ENCODE data around the gene BTBD10. TPM values are rescaled to one million over a fixed set of nuclear protein-coding genes. Genes with fewer than 3 reads are reported as not detected.
A peak's percentile ranks its signal among the peaks of the same experiment; 100 is the strongest.

The BTBD10 gene
- total RNA-seq, 1 experiment from 2014 or later: 30.2 TPM

DNA sequence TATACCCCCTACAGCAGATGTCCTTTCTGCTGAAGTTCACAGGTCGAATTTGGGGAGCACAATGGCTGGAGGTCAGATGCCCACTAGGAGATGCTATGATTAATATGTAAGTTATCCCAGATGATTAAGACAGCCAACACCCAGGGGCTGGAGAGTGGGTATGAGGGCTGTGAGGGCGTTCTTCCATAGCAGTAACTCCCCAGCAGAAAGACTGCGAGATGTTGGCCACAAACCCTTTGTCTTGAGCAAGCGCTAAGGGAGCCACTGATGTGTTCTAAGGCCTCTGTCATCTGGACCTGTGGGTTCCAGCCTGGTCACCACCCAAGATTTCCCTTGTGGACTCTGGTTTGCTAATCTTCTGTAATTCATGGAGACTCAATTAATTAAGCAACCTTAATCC is 107.8 kb downstream of the BTBD10 start:
- Histone ChIP-seq H3K27ac (ENCODE audit: low read length) (no peak overlapping the region), H3K4me3 (ENCODE audit: low read length) (no peak overlapping the region), H3K9me3 (ENCODE audit: low read length) (no peaks in the 10 kb centered on the region), H3K27me3 (ENCODE audit: low read length) (no peaks in the 10 kb centered on the region), H3K79me2 (ENCODE audit: low read length) (no peaks in the 10 kb centered on the region), H2AFZ (ENCODE audit: low read length) (no peak overlapping the region), H3K36me3 (ENCODE audit: low read depth, low read length) (no peaks in the 10 kb centered on the region), H3K4me2 (ENCODE audit: low read length) (no peak overlapping the region), H3K9ac (ENCODE audit: low read length) (no peak overlapping the region), H3F3A (ENCODE audit: low read length, unreplicated experiment) (no peaks in the 10 kb centered on the region), H4K20me1 (ENCODE audit: low read length) (no peaks in the 10 kb centered on the region), H3K9me2 (replicated peaks; ENCODE audit: low read length) (no peaks in the 10 kb centered on the region), H3K4me1 (ENCODE audit: insufficient read depth, low read length) (no peaks in the 10 kb centered on the region)
- no peak for ATAC-seq
- TF ChIP-seq EZH2phosphoT487 (IDR thresholded peaks at IDR 0.05; ENCODE audit: borderline replicate concordance, low read length) (no peak), EZH2 (IDR thresholded peaks at IDR 0.05; ENCODE audit: low read length, unreplicated experiment) (no peak)
- TF ChIP-seq, protein P1, sequence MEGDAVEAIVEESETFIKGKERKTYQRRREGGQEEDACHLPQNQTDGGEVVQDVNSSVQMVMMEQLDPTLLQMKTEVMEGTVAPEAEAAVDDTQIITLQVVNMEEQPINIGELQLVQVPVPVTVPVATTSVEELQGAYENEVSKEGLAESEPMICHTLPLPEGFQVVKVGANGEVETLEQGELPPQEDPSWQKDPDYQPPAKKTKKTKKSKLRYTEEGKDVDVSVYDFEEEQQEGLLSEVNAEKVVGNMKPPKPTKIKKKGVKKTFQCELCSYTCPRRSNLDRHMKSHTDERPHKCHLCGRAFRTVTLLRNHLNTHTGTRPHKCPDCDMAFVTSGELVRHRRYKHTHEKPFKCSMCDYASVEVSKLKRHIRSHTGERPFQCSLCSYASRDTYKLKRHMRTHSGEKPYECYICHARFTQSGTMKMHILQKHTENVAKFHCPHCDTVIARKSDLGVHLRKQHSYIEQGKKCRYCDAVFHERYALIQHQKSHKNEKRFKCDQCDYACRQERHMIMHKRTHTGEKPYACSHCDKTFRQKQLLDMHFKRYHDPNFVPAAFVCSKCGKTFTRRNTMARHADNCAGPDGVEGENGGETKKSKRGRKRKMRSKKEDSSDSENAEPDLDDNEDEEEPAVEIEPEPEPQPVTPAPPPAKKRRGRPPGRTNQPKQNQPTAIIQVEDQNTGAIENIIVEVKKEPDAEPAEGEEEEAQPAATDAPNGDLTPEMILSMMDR (conservative IDR thresholded peaks at IDR 0.05; ENCODE audit: low read depth, low read length): no peak
- no peak for DNase-seq
- intact Hi-C loops (cut with micrococcal nuclease): no loop called here
- CTCF ChIA-PET: no interaction called here
- BruUV-seq (replicated peaks): no TSS peak
- POLR2A ChIA-PET (ENCODE audit: unreplicated experiment): no interaction called here

DNA sequence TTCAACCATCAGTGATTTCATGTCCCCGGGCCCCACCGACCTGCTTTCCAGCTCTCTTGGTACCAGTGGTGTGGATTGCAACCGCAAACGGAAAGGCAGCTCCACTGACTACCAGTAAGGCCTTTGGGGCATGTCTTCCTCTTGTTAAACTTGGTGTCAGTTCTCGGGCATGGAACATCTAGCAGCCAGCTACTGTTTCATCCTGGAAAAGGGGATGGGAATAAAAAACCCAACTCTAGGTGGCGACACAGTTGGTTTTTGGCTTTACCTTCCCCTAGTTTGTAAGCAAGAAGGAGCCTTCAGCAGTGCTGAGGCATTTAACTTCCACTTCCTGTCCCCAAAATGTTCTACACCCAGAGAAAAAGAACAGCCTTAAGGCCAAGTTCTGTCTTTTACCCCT is 108.7 kb downstream of the BTBD10 start:
- CTCF ChIA-PET: no interaction called here
- TF ChIP-seq, protein P1 (conservative IDR thresholded peaks at IDR 0.05; ENCODE audit: low read depth, low read length): peak; percentile 60
- no peak for TF ChIP-seq EZH2phosphoT487 (IDR thresholded peaks at IDR 0.05; ENCODE audit: borderline replicate concordance, low read length)
- H3K79me2 ChIP-seq (ENCODE audit: low read length): no peaks in the 10 kb centered on the region
- H2AFZ ChIP-seq (ENCODE audit: low read length): no peak overlapping the region
- no peaks in the 10 kb centered on the region for H3K9me3 ChIP-seq (ENCODE audit: low read length)
- no peaks in the 10 kb centered on the region for H3F3A ChIP-seq (ENCODE audit: low read length, unreplicated experiment)
- POLR2A ChIA-PET (ENCODE audit: unreplicated experiment): no interaction called here
- H4K20me1 ChIP-seq (ENCODE audit: low read length): no peaks in the 10 kb centered on the region
- no peak for ATAC-seq
- H3K4me3 ChIP-seq (ENCODE audit: low read length): no peak overlapping the region
- no peak overlapping the region for H3K27ac ChIP-seq (ENCODE audit: low read length)
- no peaks in the 10 kb centered on the region for H3K27me3 ChIP-seq (ENCODE audit: low read length)
- no peak overlapping the region for H3K4me2 ChIP-seq (ENCODE audit: low read length)
- H3K4me1 ChIP-seq (ENCODE audit: insufficient read depth, low read length): no peaks in the 10 kb centered on the region
- intact Hi-C loops (cut with micrococcal nuclease): no loop called here
- H3K36me3 ChIP-seq (ENCODE audit: low read depth, low read length): no peaks in the 10 kb centered on the region
- no TSS peak for BruUV-seq (replicated peaks)
- peak; percentile 40 for DNase-seq
- no peaks in the 10 kb centered on the region for H3K9me2 ChIP-seq (replicated peaks; ENCODE audit: low read length)
- no peak overlapping the region for H3K9ac ChIP-seq (ENCODE audit: low read length)

- ATAC-seq (no peak), DNase-seq (no peak)
- no peak overlapping the region for H3K9ac ChIP-seq (ENCODE audit: low read length)
- no peak overlapping the region for H3K27ac ChIP-seq (ENCODE audit: low read length)
- TF ChIP-seq, protein P1 (conservative IDR thresholded peaks at IDR 0.05; ENCODE audit: low read depth, low read length): no peak
- TF ChIP-seq EZH2 (IDR thresholded peaks at IDR 0.05; ENCODE audit: low read length, unreplicated experiment): no peak
- TF ChIP-seq EZH2phosphoT487 (IDR thresholded peaks at IDR 0.05; ENCODE audit: borderline replicate concordance, low read length): no peak
- H3K4me3 ChIP-seq (ENCODE audit: low read length): no peak overlapping the region
- CTCF ChIA-PET: no interaction called here
- H3K36me3 ChIP-seq (ENCODE audit: low read depth, low read length): no peaks in the 10 kb centered on the region
- intact Hi-C loops (cut with micrococcal nuclease): no loop called here
- no peaks in the 10 kb centered on the region for H3F3A ChIP-seq (ENCODE audit: low read length, unreplicated experiment)
- H3K9me2 ChIP-seq (replicated peaks; ENCODE audit: low read length): no peaks in the 10 kb centered on the region
- H4K20me1 ChIP-seq (ENCODE audit: low read length): no peaks in the 10 kb centered on the region
- H3K4me1 ChIP-seq (ENCODE audit: insufficient read depth, low read length): no peaks in the 10 kb centered on the region
- H2AFZ ChIP-seq (ENCODE audit: low read length): no peak overlapping the region
- POLR2A ChIA-PET (ENCODE audit: unreplicated experiment): no interaction called here
- no TSS peak for BruUV-seq (replicated peaks)
- no peaks in the 10 kb centered on the region for H3K79me2 ChIP-seq (ENCODE audit: low read length)
- H3K9me3 ChIP-seq (ENCODE audit: low read length): no peaks in the 10 kb centered on the region
- no peak overlapping the region for H3K4me2 ChIP-seq (ENCODE audit: low read length)
- no peaks in the 10 kb centered on the region for H3K27me3 ChIP-seq (ENCODE audit: low read length)
Observed at GRCh38 chr11:13352711-13353110, 110.3 kb downstream of the BTBD10 start.

All from PC-3 (cell line).